Activated CD8-positive, alpha-beta memory T cell treated with anti-CD3 and anti-CD28 coated beads, Interleukin-2, amount 50 U/mL, for 24 hours (primary cell): ENCODE measurements around the gene TMTC1.

Source experiments
- DNase-seq: peaks from one replicate; pipeline ENCODE4 v3.0.0-alpha.2; 2020; ENCODE audit errors: extremely low read depth

Gene TMTC1

DNA sequence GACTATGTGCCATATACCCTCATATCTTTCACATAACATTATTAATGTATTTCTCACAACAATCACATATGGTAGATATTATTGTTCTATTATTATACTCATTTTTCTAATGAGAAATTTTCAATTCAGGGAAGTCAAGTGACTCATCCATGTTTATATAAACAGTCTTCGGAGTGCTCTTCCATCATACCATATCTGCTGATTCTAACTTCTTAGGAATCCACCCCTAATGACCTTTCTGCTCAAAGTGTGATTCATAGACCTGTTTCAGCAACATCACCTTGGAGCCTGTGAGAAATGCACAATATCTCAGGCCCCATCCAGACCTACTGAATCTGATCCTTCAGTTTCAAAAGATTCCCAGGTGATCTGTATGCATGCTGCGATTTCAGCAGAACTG lies 246.4 kb downstream of the TMTC1 start:
- DNase-seq = no peak

- DNase-seq = no peak
Measured at GRCh38 chr12:29534935-29535334, 248.8 kb downstream of the TMTC1 start.

DNA sequence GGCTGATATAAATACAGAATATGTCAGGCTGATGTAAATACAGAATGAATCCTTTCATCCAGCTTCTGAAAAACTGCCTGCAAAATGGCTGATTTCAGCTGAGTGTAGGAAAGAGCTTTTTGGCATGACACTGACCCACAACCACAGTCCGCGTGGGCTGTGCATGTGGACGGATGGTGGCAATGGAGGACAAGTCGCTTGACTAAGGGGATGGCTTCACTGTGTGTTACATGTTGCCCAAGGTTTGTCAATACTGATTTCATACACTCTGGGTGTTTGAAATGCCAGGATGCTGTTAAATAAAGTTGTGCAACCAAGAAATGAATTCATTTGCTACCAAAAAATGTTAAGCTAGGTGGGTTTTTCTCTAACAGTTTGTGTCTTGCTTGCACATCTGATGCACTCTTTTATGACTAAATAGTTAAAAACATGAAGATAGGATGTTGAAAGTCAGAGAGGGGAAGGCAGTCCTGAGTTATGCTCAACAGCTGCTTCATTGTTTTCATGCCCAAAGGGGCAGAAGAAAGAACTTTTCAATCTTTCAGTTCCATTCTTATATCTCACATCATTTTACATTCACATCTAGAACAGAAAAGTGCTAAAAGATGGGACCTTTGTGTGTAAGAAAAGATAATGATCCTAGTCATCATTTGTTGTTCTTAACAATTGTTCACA lies 249.8 kb downstream of the TMTC1 start:
- DNase-seq = no peak

DNA sequence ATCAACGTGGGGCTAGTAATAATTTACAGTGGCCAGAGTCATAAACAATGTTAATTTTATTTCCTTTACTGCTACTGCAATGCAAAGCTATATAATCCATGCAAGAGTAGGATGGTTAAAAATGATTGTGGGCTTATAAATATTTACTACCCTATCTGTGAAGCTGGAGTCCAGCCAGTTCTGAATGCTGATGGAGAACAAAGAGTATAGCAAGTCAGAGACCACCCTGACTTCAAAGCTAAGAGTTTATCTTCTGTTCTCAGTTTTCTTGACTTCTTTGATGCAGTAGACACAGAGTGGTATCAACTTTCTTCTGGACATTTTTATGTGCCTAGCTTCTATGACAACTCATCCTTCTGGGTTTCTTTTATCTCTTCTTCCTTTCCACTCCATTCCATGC lies 252.3 kb downstream of the TMTC1 start:
- DNase-seq = no peak

- DNase-seq = no peak
Measured at GRCh38 chr12:29530436-29530835, 253.3 kb downstream of the TMTC1 start.

DNA sequence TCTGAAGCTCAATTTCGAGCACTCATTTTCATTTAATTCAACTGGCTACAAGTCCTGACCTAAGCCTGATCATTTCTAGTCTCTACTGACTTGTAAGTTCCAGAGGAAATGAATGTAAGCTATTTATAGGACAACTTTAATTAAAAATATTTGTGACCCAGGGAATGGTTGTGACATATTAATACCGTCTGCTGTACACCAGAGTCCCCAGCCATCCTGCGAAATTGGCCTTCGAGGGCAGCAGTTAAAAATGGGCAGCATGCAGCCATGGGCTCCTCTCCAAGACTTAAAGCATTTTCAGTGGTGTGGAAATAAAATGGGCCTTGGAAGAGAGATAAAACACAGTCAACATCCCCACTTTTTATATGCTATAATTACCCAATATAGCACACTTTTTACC lies 255.6 kb downstream of the TMTC1 start:
- no peak for DNase-seq

DNA sequence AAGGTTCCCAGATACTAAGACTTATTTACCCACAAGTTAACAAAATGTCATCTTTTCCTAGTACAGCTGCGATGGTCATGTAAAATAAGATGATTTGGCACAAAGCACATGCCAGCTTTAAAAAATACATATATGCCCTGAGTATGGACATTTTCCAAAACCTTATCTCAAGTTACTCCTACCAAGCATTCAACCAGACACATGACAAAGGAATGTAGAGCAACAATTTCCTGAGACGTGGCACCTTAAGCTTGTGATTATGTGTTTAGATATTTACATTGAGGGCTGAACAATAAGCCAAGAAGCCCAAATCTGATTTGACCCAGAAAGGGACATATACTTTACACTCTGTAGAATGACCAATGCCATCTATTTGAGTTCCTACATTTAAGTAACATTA lies 261.8 kb downstream of the TMTC1 start:
- no peak for DNase-seq

- DNase-seq = no peak
Measured at GRCh38 chr12:29519585-29520182, 264.1 kb downstream of the TMTC1 start.

- no peak for DNase-seq
Measured at GRCh38 chr12:29518407-29518806, 265.3 kb downstream of the TMTC1 start.

DNA sequence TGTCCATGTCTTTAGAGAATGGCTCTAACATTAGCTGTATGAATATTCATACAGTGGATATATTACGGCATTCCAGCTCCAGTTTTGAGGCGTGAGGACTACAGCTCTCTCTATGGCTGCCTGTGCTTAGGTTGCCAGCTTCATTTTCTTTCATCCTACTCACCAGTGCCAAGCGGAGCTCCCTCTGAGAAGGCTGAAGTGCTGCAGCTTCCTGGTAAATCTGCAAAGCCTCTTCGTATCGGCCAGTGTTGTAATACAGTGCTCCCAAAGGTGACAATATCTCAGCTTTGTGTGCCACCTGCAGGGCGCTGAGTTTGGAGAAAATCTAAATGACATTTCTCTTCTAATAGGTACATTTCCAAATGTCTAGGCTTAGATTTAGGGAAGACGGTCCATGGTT lies 266.5 kb downstream of the TMTC1 start:
- DNase-seq = no peak

DNA sequence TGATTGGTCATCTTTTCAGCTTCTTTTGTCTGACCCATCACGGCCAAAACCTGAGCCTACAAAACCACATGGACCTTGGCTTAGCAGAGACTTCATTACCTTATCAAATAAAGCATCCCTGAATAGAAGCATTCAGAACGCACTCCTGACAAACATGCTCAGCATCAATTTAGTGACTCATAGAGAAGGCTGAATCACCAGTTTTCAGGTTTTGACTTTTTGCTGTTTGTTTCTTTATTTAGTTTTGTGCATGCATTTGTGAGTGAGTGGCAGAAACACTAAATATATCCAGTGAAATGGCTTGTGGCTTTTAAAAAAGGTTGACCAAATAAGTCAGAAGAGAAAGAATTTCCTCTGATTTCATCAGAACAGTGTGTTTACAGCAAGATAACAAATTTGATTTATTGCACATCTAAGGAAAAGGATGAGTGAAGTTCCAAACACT lies 267.3 kb downstream of the TMTC1 start:
- no peak for DNase-seq

DNA sequence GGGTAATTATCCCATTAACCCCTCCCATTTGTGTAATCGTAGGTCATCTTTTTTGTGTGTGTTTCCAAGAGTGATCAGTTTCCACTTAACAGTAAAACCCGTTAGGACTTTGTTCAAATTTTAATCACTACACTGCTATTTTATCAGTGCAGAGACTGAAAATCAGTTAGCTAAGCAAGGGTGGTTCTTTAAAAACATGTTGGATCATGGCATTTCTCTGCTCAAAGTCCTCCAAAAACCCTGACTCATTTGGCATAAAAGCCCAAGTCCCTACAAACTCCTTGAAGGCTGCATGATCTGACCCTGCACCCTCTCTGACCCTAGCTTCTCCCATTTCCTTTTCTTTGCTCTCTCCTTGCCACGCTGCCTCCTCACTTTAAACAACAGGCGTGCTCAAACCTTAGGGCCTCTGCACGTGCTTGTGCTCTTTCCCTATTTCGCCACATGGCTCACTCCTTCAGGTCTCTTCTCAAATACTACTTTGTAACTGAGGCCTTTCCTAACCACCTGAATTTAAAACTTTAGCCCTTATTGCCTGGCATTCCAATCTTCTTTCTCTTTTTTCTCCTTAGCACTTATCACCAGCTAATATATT lies 273.1 kb downstream of the TMTC1 start:
- DNase-seq = no peak

DNA sequence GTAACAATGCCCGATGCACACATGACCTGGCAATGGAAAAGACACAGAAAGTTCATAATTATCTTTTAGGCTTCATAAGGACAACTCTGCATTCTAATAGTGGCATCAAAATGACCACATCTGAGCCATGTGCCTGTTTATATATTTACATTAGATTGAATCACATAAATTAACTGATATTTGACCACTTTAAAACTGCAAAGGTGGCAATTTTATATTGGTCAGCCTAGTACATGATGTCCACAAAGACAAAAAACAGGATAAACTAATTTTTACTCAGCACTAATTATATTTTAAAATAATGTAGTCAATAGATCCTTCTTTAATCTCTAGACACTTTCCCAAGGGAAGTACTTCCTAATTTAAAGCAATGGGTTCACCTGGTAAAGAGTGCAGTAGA lies 274.2 kb downstream of the TMTC1 start:
- no peak for DNase-seq

DNA sequence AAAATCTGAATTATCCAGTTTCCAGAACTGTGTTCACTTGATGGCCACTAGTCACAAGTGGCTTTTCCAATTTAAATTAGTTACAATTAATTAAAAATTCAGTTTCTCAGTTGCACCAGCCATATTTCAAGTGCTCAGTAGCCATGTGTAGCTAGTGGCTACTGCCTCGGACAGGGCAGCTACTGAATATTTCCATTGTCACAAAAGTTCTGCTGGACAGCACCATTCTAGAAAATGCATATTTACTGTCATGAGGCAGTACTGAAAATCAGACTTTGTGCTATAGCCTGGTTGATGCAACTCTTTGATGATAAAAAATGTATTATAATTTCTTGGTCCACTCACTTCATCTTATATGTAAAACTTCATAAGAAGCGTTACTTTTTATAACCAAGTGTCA lies 274.8 kb downstream of the TMTC1 start:
- no peak for DNase-seq

- DNase-seq = no peak
Measured at GRCh38 chr12:29505122-29505521, 278.6 kb downstream of the TMTC1 start.

GRCh38 chr12:29503283-29503682 lies 280.5 kb downstream of the TMTC1 start:
- DNase-seq = no peak

- no peak for DNase-seq
Measured at GRCh38 chr12:29499235-29499634, 284.5 kb downstream of the TMTC1 start.

DNA sequence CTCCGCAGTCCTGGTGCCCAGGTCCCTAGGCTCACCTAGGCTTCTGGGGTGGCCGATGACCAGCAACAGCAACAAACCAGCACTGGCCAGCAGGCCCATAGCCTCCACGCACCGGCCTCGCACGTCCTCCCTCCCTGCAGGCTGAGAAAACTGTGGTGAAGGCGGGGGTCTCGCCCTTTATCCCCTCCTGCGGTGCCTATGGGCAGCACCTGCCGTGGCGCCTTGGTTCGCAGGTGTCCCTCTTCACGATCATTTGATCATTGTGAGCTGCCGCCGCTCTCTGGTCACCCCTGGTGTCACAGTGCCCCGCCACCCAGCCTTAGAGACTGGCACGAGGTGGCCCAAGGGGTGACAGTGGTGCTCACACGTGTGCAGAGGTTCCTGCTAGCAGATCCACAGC lies 286.2 kb downstream of the TMTC1 start, which contains the start of gene OVCH1:
OVCH1 (minus strand) TSS at position 99 of the 400 bp plus-strand sequence; CDS start at position 99, 0 bp downstream.
- no peak for DNase-seq

GRCh38 chr12:29492891-29493290 lies 290.9 kb downstream of the TMTC1 start:
- DNase-seq = no peak

DNA sequence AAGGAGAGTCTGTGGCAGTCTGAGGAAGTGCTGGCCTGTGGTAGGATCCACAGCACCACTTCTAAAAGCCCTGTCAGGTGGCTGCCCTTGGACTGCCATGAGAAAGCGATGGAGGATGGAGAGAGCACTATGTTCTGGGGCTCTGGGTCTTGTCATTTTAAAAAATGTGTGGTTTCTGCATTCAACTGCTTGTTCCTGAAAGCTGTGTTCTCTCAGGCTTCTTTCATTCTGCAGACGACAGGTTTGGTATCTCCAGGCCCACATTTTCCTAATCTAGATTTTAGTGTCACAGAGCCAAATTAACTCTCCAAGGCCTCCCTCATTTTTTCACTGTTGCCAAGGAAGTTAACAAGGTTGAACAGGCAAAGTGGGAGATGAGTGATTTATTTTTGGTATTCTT lies 296.8 kb downstream of the TMTC1 start:
- no peak for DNase-seq

DNA sequence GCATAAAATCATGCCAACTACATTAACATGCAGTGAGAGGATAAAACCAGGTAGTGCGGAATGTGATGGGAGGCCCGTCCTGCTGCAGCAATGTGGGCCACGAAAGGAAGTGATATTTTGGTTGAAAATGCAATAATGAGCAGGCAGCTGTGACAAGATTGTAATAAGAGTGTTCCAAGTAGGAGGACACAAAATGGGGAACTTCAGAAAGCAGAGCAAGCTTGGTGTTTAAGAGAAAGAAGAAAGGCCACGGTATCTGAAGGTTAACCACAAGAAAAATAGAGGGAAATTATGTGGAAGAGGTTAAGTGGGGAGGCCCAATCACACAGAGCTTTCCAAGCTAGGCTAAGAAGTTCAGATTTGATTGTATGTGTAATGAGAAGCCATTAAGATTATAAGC lies 320.5 kb downstream of the TMTC1 start:
- DNase-seq = no peak

DNA sequence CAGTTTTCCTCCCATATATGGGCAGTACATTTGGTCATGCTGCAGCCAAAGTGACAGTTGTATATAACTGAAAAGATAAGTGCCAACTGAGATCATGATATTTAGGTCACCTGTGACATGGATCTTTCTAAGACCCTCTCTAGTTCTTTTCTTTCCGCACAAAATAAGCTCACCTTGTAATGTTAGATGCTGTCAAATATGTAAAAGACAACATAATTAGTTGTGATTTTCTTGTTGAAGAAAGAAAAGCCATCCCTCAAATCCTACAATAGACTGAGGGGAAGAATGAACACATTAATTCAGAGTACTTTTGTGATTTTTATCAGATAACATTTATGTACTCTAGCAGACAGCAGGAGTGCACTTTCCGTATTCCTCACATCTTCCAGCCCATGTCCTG lies 323.7 kb downstream of the TMTC1 start:
- DNase-seq = no peak

DNA sequence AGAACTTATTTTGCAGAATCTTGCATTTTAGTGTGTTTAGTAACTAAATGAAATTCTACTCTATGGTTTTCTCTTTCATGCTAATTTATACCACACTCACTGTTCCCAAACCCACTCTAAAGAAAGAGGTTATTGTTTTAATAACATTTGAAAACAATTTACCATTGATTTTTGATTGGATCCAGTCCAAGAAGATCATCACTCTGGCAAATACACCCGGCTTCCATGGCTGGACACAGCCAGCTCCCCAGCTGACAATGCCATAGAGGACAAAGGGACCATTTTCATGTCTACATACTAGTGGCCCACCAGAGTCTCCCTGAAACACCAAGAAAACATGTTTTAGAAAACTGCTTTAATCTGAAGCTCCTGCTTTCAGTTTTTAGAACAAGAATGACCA lies 328.7 kb downstream of the TMTC1 start:
- no peak for DNase-seq
